ENCODE measurements around the gene GLB1L2.

GRCh38 chr11:134287561-134287960, 44.2 kb upstream of the GLB1L2 start:
- TF ChIP-seq CTCF (IDR thresholded peaks at IDR 0.05 in 2 of 3, conservative IDR thresholded peaks at IDR 0.05 in 1 of 3; ENCODE audit: borderline replicate concordance in 1 of 3, insufficient read depth in 1 of 3, low read depth in 2 of 3, low read length in 2 of 3) (no peak), ZNF274 (IDR thresholded peaks at IDR 0.05; ENCODE audit: low read depth, low read length) (no peak), REST (IDR thresholded peaks at IDR 0.05; ENCODE audit: low read depth) (no peak), YY1 (IDR thresholded peaks at IDR 0.05; ENCODE audit: extremely low read depth, insufficient replicate concordance, low read depth, low read length) (no peak), POLR2AphosphoS5 (IDR thresholded peaks at IDR 0.05; ENCODE audit: low read depth, low read length) (no peak), SP1 (IDR thresholded peaks at IDR 0.05; ENCODE audit: low read depth) (no peak), JUND (IDR thresholded peaks at IDR 0.05) (no peak), RAD21 (IDR thresholded peaks at IDR 0.05; ENCODE audit: low read depth) (no peak)

All from HCT116 (cell line).